Gastrocnemius medialis (tissue), 4 donors: Measurements from ENCODE around the gene TNFRSF1B.

Experiments
- POLR2A ChIP-seq, 2 donors: fragments of 450-650 bp; IDR thresholded peaks; one replicate each; pipeline ENCODE4 v1.6.1; 2017; ENCODE audit warnings: antibody characterized with exemption in 2 of 2, mild to moderate bottlenecking in 2 of 2, moderate library complexity in 2 of 2
- TF ChIP-seq, protein P1 (sequence below), 5 experiments: fragments of 450-650 bp in 3 of 5; fragments of 200-600 bp in 2 of 5; sonication (generic) in 2 of 5; IDR thresholded peaks in 4 of 5; conservative IDR thresholded peaks in 1 of 5; 1 replicate in 4 of 5; 2 replicates in 1 of 5; pipeline ENCODE4 v1.5.1; 2016 to 2019; ENCODE audit warnings: antibody characterized with exemption in 5 of 5, mild to moderate bottlenecking in 3 of 5, moderate library complexity in 3 of 5

DNA sequence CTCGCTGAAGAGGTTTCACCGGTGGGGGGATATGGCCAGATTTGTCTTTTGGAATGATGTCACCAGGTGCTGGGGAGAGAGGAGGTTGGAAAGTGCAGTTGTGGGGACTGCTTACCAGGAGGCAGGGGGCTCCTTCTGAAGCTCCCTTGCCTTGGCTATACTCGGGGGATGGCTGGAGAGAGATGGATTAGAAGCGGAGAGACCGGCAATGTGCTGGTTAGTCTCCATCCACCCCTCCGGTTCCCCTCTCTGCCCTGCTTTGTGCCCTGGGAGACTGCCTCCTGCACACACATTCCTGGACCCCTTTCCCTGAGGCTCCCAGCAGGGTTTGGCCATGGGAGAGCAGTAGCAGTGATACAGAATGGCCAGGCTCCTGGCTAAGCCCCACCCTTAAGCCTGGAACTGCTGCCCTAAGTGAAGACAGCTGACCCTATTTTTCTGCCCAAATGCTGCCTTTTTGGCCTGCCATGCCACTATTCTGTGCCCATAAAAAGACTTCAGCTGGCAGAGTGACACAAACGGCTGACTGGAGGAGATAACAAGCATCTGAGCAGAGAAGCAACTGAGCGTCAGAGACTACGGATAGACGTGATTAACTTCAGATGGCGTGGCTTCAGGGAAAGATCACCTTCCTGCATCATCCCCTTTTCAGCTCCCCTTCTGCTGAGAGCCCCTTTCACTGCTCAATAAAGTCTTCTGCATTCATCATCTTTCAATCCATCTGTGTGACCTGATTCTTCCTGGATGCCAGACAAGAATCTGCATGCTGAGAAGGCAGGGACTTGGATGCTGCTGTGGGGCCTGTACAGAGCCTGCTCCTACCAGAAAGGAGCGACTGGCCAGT is 48.5 kb downstream of the TNFRSF1B start:
- TF ChIP-seq, protein P1, sequence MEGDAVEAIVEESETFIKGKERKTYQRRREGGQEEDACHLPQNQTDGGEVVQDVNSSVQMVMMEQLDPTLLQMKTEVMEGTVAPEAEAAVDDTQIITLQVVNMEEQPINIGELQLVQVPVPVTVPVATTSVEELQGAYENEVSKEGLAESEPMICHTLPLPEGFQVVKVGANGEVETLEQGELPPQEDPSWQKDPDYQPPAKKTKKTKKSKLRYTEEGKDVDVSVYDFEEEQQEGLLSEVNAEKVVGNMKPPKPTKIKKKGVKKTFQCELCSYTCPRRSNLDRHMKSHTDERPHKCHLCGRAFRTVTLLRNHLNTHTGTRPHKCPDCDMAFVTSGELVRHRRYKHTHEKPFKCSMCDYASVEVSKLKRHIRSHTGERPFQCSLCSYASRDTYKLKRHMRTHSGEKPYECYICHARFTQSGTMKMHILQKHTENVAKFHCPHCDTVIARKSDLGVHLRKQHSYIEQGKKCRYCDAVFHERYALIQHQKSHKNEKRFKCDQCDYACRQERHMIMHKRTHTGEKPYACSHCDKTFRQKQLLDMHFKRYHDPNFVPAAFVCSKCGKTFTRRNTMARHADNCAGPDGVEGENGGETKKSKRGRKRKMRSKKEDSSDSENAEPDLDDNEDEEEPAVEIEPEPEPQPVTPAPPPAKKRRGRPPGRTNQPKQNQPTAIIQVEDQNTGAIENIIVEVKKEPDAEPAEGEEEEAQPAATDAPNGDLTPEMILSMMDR (IDR thresholded peaks at IDR 0.05 in 4 of 5, conservative IDR thresholded peaks at IDR 0.05 in 1 of 5), result no peak
- no peak for TF ChIP-seq POLR2A (IDR thresholded peaks at IDR 0.05)
